ENCODE data around the gene CFDP1. TPM values are rescaled to one million over a fixed set of nuclear protein-coding genes. Genes with fewer than 3 reads are reported as not detected.

The CFDP1 gene
- total RNA-seq, 1 donor: 41.3 TPM

DNA sequence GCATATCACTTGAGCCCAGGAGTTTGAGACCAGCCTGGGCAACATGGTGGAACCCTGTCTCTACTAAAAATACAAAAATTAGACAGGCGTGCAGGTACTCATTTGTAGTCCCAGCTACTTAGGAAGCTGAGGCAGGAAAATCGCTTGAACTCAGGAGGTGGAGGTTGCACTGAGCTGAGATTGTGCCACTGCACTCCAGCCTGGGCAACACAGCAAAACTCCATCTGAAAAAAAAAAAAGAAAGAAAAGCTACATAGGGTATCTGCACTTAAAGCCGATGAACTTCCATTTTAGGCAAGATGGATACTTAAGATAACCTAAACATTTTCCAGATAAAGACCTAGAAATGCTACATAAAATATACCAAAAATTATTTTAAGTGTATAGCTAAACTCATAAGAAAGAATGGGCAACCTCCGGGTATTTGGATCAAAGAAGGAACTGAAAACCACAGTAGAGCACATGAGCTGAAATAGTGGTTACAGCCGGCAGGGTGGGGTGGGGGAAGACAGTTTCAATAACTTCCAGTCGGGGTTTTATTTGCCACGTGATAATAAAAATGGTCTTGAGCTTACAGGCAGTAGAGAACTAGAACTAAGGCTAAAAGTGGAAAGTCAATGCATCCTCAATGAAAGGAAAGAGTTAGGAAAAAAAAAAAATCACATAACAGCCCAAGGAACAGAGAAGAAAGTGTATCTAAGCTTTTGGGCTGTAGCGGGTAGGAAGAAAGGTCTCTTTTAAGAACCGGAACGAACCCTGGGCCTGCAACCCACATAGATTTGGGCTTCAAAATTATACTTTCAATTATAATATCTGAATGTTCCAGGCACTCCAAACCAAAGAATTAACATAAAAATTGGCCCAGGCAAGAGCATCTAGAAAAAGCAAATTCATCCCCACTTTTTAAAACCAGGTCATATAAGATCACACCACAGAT lies 53.1 kb downstream of the CFDP1 start:
- Histone ChIP-seq H3K4me1 (ENCODE audit: insufficient read depth, low read length) (peaks cover 38% of the 10 kb centered on the region), H3K4me3 (ENCODE audit: insufficient read depth, low read length) (no peak overlapping the region), H3K27ac (ENCODE audit: low read depth, low read length) (peak overlapping the region; percentile 89), H2AFZ (ENCODE audit: low read length) (no peak overlapping the region), H4K20me1 (ENCODE audit: insufficient read depth, low read length) (no peaks in the 10 kb centered on the region), H3K27me3 (ENCODE audit: insufficient read depth, low read length) (no peaks in the 10 kb centered on the region), H3K79me2 (ENCODE audit: insufficient read depth, low read length) (peaks cover 7% of the 10 kb centered on the region), H3K9me3 (ENCODE audit: low read depth, low read length) (no peaks in the 10 kb centered on the region), H3K36me3 (ENCODE audit: insufficient read depth, low read length) (peaks cover 3% of the 10 kb centered on the region), H3K4me2 (ENCODE audit: insufficient read depth, low read length) (peak overlapping the region; percentile 34)
- peak; percentile 61 for DNase-seq (ENCODE audit: insufficient read length, low spot score, missing footprints)
- TF ChIP-seq, protein P1, sequence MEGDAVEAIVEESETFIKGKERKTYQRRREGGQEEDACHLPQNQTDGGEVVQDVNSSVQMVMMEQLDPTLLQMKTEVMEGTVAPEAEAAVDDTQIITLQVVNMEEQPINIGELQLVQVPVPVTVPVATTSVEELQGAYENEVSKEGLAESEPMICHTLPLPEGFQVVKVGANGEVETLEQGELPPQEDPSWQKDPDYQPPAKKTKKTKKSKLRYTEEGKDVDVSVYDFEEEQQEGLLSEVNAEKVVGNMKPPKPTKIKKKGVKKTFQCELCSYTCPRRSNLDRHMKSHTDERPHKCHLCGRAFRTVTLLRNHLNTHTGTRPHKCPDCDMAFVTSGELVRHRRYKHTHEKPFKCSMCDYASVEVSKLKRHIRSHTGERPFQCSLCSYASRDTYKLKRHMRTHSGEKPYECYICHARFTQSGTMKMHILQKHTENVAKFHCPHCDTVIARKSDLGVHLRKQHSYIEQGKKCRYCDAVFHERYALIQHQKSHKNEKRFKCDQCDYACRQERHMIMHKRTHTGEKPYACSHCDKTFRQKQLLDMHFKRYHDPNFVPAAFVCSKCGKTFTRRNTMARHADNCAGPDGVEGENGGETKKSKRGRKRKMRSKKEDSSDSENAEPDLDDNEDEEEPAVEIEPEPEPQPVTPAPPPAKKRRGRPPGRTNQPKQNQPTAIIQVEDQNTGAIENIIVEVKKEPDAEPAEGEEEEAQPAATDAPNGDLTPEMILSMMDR (IDR thresholded peaks at IDR 0.05; ENCODE audit: extremely low read depth, low read depth, low read length): no peak

GRCh38 chr16:75379339-75379738 lies 54.0 kb downstream of the CFDP1 start:
- Histone ChIP-seq H3K79me2 (ENCODE audit: insufficient read depth, low read length) (peaks cover 7% of the 10 kb centered on the region), H2AFZ (ENCODE audit: low read length) (no peak overlapping the region), H3K27ac (ENCODE audit: low read depth, low read length) (peak overlapping the region; percentile 89), H3K36me3 (ENCODE audit: insufficient read depth, low read length) (peaks cover 3% of the 10 kb centered on the region), H4K20me1 (ENCODE audit: insufficient read depth, low read length) (no peaks in the 10 kb centered on the region), H3K9me3 (ENCODE audit: low read depth, low read length) (no peaks in the 10 kb centered on the region), H3K4me3 (ENCODE audit: insufficient read depth, low read length) (no peak overlapping the region), H3K4me1 (ENCODE audit: insufficient read depth, low read length) (peaks cover 38% of the 10 kb centered on the region), H3K27me3 (ENCODE audit: insufficient read depth, low read length) (no peaks in the 10 kb centered on the region), H3K4me2 (ENCODE audit: insufficient read depth, low read length) (no peak overlapping the region)
- DNase-seq (ENCODE audit: insufficient read length, low spot score, missing footprints): no peak
- TF ChIP-seq, protein P1 (IDR thresholded peaks at IDR 0.05; ENCODE audit: extremely low read depth, low read depth, low read length): no peak

GRCh38 chr16:75378616-75379015 lies 54.7 kb downstream of the CFDP1 start:
- Histone ChIP-seq H3K27me3 (ENCODE audit: insufficient read depth, low read length) (no peaks in the 10 kb centered on the region), H3K27ac (ENCODE audit: low read depth, low read length) (peak overlapping the region; percentile 89), H3K79me2 (ENCODE audit: insufficient read depth, low read length) (peaks cover 7% of the 10 kb centered on the region)

More at GRCh38 chr16:75378616-75379015, 54.7 kb downstream of the CFDP1 start:
- Histone ChIP-seq H3K36me3 (ENCODE audit: insufficient read depth, low read length) (peaks cover 5% of the 10 kb centered on the region), H3K4me2 (ENCODE audit: insufficient read depth, low read length) (peak overlapping the region; percentile 31), H3K4me3 (ENCODE audit: insufficient read depth, low read length) (no peak overlapping the region), H3K9me3 (ENCODE audit: low read depth, low read length) (no peaks in the 10 kb centered on the region), H3K4me1 (ENCODE audit: insufficient read depth, low read length) (peaks cover 38% of the 10 kb centered on the region), H2AFZ (ENCODE audit: low read length) (no peak overlapping the region), H4K20me1 (ENCODE audit: insufficient read depth, low read length) (no peaks in the 10 kb centered on the region)
- TF ChIP-seq, protein P1 (IDR thresholded peaks at IDR 0.05; ENCODE audit: extremely low read depth, low read depth, low read length): no peak
- no peak for DNase-seq (ENCODE audit: insufficient read length, low spot score, missing footprints)

All from osteoblast (primary cell).